H9 (cell line): Measurements from ENCODE around the gene PPARG. TPM values are rescaled to one million over a fixed set of nuclear protein-coding genes. Genes with fewer than 3 reads are reported as not detected.

Experiments
- DNase-seq: peaks from one replicate; pipeline ENCODE4 v3.0.0-alpha.2; 2017
- H2AFZ ChIP-seq: one replicate; pipeline ENCODE4 v1.6.1; 2013; ENCODE audit warnings: mild to moderate bottlenecking, low read length, control low read depth, moderate library complexity
- H2AK5ac ChIP-seq: 2 replicates; pipeline ENCODE4 v1.6.1; 2013; ENCODE audit warnings: low read length, control low read depth, mixed read lengths; ENCODE audit not compliant: insufficient read length
- H2BK120ac ChIP-seq: one replicate; pipeline ENCODE4 v1.6.1; 2013; ENCODE audit warnings: low read depth, mild to moderate bottlenecking, low read length, control low read depth, inconsistent platforms; ENCODE audit not compliant: poor library complexity, severe bottlenecking
- H2BK12ac ChIP-seq: 2 replicates; pipeline ENCODE4 v1.6.1; 2013; ENCODE audit warnings: low read length, control low read depth, mixed read lengths, low read depth; ENCODE audit not compliant: insufficient read length
- H2BK15ac ChIP-seq: 2 replicates; pipeline ENCODE4 v1.6.1; 2013; ENCODE audit warnings: low read depth, low read length, control low read depth
- H2BK20ac ChIP-seq: one replicate; pipeline ENCODE4 v1.6.1; 2013; ENCODE audit warnings: low read depth, mild to moderate bottlenecking, low read length, control low read depth, inconsistent platforms; ENCODE audit not compliant: poor library complexity, severe bottlenecking
- H2BK5ac ChIP-seq: 2 replicates; pipeline ENCODE4 v1.6.1; 2013; ENCODE audit warnings: low read length, control low read depth, mixed read lengths; ENCODE audit not compliant: insufficient read length
- H3K14ac ChIP-seq: 2 replicates; pipeline ENCODE4 v1.6.1; 2013; ENCODE audit warnings: low read length, control low read depth; ENCODE audit not compliant: insufficient read depth
- H3K18ac ChIP-seq: 2 replicates; pipeline ENCODE4 v1.6.1; 2013; ENCODE audit warnings: low read depth, mild to moderate bottlenecking, mixed read lengths, low read length, control low read depth; ENCODE audit not compliant: insufficient read length
- H3K23ac ChIP-seq: 2 replicates; pipeline ENCODE4 v1.6.1; 2013; ENCODE audit warnings: low read length, control low read depth, mixed read lengths, low read depth; ENCODE audit not compliant: insufficient read length
- H3K23me2 ChIP-seq: 2 replicates; pipeline ENCODE4 v1.6.1; 2013; ENCODE audit warnings: low read depth, mild to moderate bottlenecking, mixed read lengths, low read length, control low read depth; ENCODE audit not compliant: insufficient read length, poor library complexity, severe bottlenecking
- H3K27ac ChIP-seq: 2 replicates; pipeline ENCODE4 v1.5.1; 2013; ENCODE audit warnings: low read length, control low read depth, mixed read lengths, low read depth; ENCODE audit not compliant: insufficient read length
- H3K27me3 ChIP-seq: 2 replicates; pipeline ENCODE4 v1.6.1; 2013; ENCODE audit warnings: low read length, control low read depth, inconsistent platforms; ENCODE audit not compliant: insufficient read depth
- H3K4ac ChIP-seq: 2 replicates; pipeline ENCODE4 v1.6.1; 2013; ENCODE audit warnings: low read depth, mild to moderate bottlenecking, control low read depth, inconsistent platforms, low read length, moderate library complexity
- H3K4me1 ChIP-seq: 2 replicates; pipeline ENCODE4 v1.6.1; 2013; ENCODE audit warnings: low read length, control low read depth, inconsistent platforms; ENCODE audit not compliant: insufficient read depth
- H3K4me2 ChIP-seq: 2 replicates; pipeline ENCODE4 v1.6.1; 2013; ENCODE audit warnings: low read length, control low read depth, mixed read lengths; ENCODE audit not compliant: insufficient read length, insufficient read depth
- H3K56ac ChIP-seq: 2 replicates; pipeline ENCODE4 v1.6.1; 2013; ENCODE audit warnings: low read depth, mild to moderate bottlenecking, mixed read lengths, low read length, control low read depth; ENCODE audit not compliant: insufficient read length
- H3K79me1 ChIP-seq: 2 replicates; pipeline ENCODE4 v1.6.1; 2013; ENCODE audit warnings: low read depth, mild to moderate bottlenecking, moderate library complexity, low read length, control low read depth, inconsistent platforms; ENCODE audit not compliant: insufficient read depth, poor library complexity, severe bottlenecking
- H3K79me2 ChIP-seq: 2 replicates; pipeline ENCODE4 v1.6.1; 2013; ENCODE audit warnings: low read length, control low read depth, inconsistent platforms; ENCODE audit not compliant: insufficient read depth
- H3K9ac ChIP-seq: 2 replicates; pipeline ENCODE4 v1.6.1; 2013; ENCODE audit warnings: low read length, control low read depth, mixed read lengths; ENCODE audit not compliant: insufficient read length; ENCODE audit errors: extremely low read depth
- H3K9me3 ChIP-seq: one replicate; pipeline ENCODE4 v1.6.1; 2013; ENCODE audit warnings: low read depth, low read length, inconsistent platforms; ENCODE audit not compliant: control insufficient read depth
- H3T11ph ChIP-seq: one replicate; pipeline ENCODE4 v1.6.1; 2013; ENCODE audit warnings: mild to moderate bottlenecking, low read length, control low read depth, inconsistent platforms
- H4K20me1 ChIP-seq: one replicate; pipeline ENCODE4 v1.6.1; 2013; ENCODE audit not compliant: control insufficient read depth, insufficient read length, insufficient read depth
- H4K5ac ChIP-seq: 2 replicates; pipeline ENCODE4 v1.6.1; 2013; ENCODE audit warnings: low read depth, mild to moderate bottlenecking, mixed read lengths, low read length, control low read depth; ENCODE audit not compliant: insufficient read length
- H4K8ac ChIP-seq: replicated peaks from 2 replicates; pipeline ENCODE4 v1.6.1; 2013; ENCODE audit warnings: low read length, control low read depth, mixed read lengths, low read depth; ENCODE audit not compliant: insufficient read length
- H4K91ac ChIP-seq: 2 replicates; pipeline ENCODE4 v1.6.1; 2013; ENCODE audit warnings: low read depth, mild to moderate bottlenecking, moderate library complexity, mixed read lengths, low read length, control low read depth; ENCODE audit not compliant: insufficient read length
- H3K27ac Mint-ChIP-seq, 3 experiments: 2 replicates in 2 of 3; 3 replicates in 1 of 3; pipeline ENCODE4 v1.8.0; 2020 to 2021; ENCODE audit warnings: mixed read lengths in 3 of 3, mild to moderate bottlenecking in 1 of 3, moderate library complexity in 1 of 3
- H3K27me3 Mint-ChIP-seq: 2 replicates; pipeline ENCODE4 v1.8.0; 2021; ENCODE audit warnings: low read depth, mild to moderate bottlenecking, moderate library complexity, mixed read lengths
- H3K36me3 Mint-ChIP-seq, 3 experiments: 2 replicates in 2 of 3; 3 replicates in 1 of 3; pipeline ENCODE4 v1.8.0; 2020 to 2021; ENCODE audit warnings: low read depth in 3 of 3, mixed read lengths in 3 of 3; ENCODE audit not compliant: insufficient read depth in 1 of 3
- H3K4me1 Mint-ChIP-seq, 2 experiments: 2 replicates each; pipeline ENCODE4 v1.8.0; 2020; ENCODE audit warnings: mixed read lengths in 2 of 2
- H3K4me3 Mint-ChIP-seq, 2 experiments: 2 replicates in 1 of 2; 3 replicates in 1 of 2; pipeline ENCODE4 v1.8.0; 2020 to 2021; ENCODE audit warnings: mild to moderate bottlenecking in 2 of 2, mixed read lengths in 2 of 2, moderate library complexity in 1 of 2
- H3K9me3 Mint-ChIP-seq, 2 experiments: 2 replicates in 1 of 2; 3 replicates in 1 of 2; pipeline ENCODE4 v1.8.0; 2020; ENCODE audit warnings: mild to moderate bottlenecking in 2 of 2, mixed read lengths in 2 of 2, moderate library complexity in 1 of 2
- CTCF ChIP-seq: fragments of 200-600 bp; sonication (generic); conservative IDR thresholded peaks from 3 replicates; pipeline ENCODE4 v1.8.0; 2021; ENCODE audit warnings: antibody characterized with exemption, mild to moderate bottlenecking
- WGBS: extraction: QIAGEN DNeasy Blood & Tissue Kit; methylation state at CpG from one replicate; pipeline ENCODE4 v1.1.7; 2013; ENCODE audit warnings: missing lambda C conversion rate, low lambda C conversion rate, mixed read lengths; ENCODE audit not compliant: insufficient read length; ENCODE audit errors: extremely low coverage; 5-methylcytosine and 5-hydroxymethylcytosine counted together
- total RNA-seq: library from RNA; stranded (reverse); gene quantifications from 2 replicates; pipeline ENCODE4 v1.2.1, GENCODE V29; 2021

Gene PPARG
- total RNA-seq, 1 experiment from 2014 or later = 0.42 TPM

DNA sequence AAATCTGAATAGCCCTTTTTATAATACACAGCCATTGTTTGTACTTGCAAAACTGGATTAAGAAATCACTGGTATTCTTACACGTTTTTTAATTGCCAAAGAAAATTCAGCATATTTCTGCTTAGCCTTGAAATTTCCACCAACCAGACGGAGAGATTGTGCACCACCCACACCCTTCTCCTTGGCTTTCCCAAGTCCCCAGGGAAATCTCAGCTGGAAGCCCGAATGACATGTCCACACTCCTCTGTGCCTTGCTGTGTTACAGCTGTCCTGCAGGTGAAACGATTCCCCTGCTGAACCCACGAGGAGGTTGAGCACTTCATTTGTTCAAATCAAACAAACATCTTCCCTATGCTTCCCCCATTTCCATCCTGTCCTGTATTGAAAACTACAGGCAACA, 49.6 kb upstream of the PPARG start:
- H3K4me2 ChIP-seq = no peak overlapping the region
- H3K9ac ChIP-seq = no peak overlapping the region
- H2AK5ac ChIP-seq = no peak overlapping the region
- no peaks in the 10 kb centered on the region; a peak in 1 of 4 replicates for H3K4me1 Mint-ChIP-seq
- H3K36me3 Mint-ChIP-seq = peaks cover 0 to 4% (median 0%) of the 10 kb centered on the region in 3 experiments; a peak in 4 of 7 replicates
- H2BK15ac ChIP-seq = no peak overlapping the region
- H3K4me3 Mint-ChIP-seq = no peak overlapping the region
- no peak overlapping the region for H3K23ac ChIP-seq
- H3K56ac ChIP-seq = no peak overlapping the region
- H2BK5ac ChIP-seq = no peak overlapping the region
- WGBS = no CpG with 5 or more reads among the region's 5 CpGs
- no peaks in the 10 kb centered on the region for H4K20me1 ChIP-seq
- H4K8ac ChIP-seq = no peak overlapping the region
- H3K9me3 ChIP-seq = no peaks in the 10 kb centered on the region
- H2BK20ac ChIP-seq = no peak overlapping the region
- H3K18ac ChIP-seq = no peak overlapping the region
- no peaks in the 10 kb centered on the region for H3K23me2 ChIP-seq
- H3K27me3 Mint-ChIP-seq = peaks cover 2% of the 10 kb centered on the region
- no peak overlapping the region for H3K4ac ChIP-seq
- no peak overlapping the region for H4K5ac ChIP-seq
- no peak overlapping the region for H2BK12ac ChIP-seq
- H3T11ph ChIP-seq = no peak overlapping the region
- H3K79me1 ChIP-seq = no peaks in the 10 kb centered on the region
- H3K9me3 Mint-ChIP-seq = no peaks in the 10 kb centered on the region
- TF ChIP-seq CTCF = no peak
- H3K4me1 ChIP-seq = no peaks in the 10 kb centered on the region
- no peaks in the 10 kb centered on the region for H3K79me2 ChIP-seq
- DNase-seq = no peak
- H2BK120ac ChIP-seq = no peak overlapping the region
- H3K27me3 ChIP-seq = no peaks in the 10 kb centered on the region
- H3K14ac ChIP-seq = no peak overlapping the region
- no peak overlapping the region for H3K27ac ChIP-seq
- no peak overlapping the region for H4K91ac ChIP-seq
- H2AFZ ChIP-seq = no peak overlapping the region
- no peak overlapping the region for H3K27ac Mint-ChIP-seq
